Ammon's horn (tissue), 1 donor: Measurements from ENCODE around the gene FBN1.

Experiments
- DNase-seq: peaks from one replicate; pipeline ENCODE4 v3.0.0-alpha.2; 2016; ENCODE audit warnings: low spot score

Gene FBN1

GRCh38 chr15:48366584-48367312 is 278.8 kb downstream of the FBN1 start:
- DNase-seq: no peak

GRCh38 chr15:48365575-48365974 is 279.9 kb downstream of the FBN1 start:
- DNase-seq: no peak

GRCh38 chr15:48363474-48363873 is 282.0 kb downstream of the FBN1 start:
- no peak for DNase-seq

GRCh38 chr15:48361685-48362084 is 283.8 kb downstream of the FBN1 start:
- DNase-seq: no peak

GRCh38 chr15:48360841-48361240 is 284.7 kb downstream of the FBN1 start:
- DNase-seq: no peak
